CD14-positive monocyte (primary cell): ENCODE measurements around the gene CLASP1. TPM values are rescaled to one million over a fixed set of nuclear protein-coding genes. Genes with fewer than 3 reads are reported as not detected.

ENCODE experiments used
- DNase-seq, 3 donors: peaks; one replicate each; pipeline ENCODE4 v3.0.0-alpha.2; 2011 to 2022
- H2AFZ ChIP-seq: 2 replicates; pipeline ENCODE4 v1.6.0; 2012; ENCODE audit warnings: mild to moderate bottlenecking, low read depth, low read length, inconsistent platforms; ENCODE audit not compliant: insufficient read depth, poor library complexity, severe bottlenecking
- H3K27ac ChIP-seq, 2 donors: 1 replicate in 1 of 2; 2 replicates in 1 of 2; pipeline ENCODE4 v1.5.1; 2012 to 2013; ENCODE audit warnings: low read length in 2 of 2, control low read depth in 1 of 2, inconsistent platforms in 1 of 2, low read depth in 1 of 2, mild to moderate bottlenecking in 1 of 2
- H3K27me3 ChIP-seq, 2 donors: one replicate each; pipeline versions ENCODE4 v1.6.0 to v1.6.1; 2011 to 2013; ENCODE audit warnings: low read length in 2 of 2; ENCODE audit not compliant: control insufficient read depth in 2 of 2, insufficient read depth in 2 of 2
- H3K36me3 ChIP-seq, 2 donors: replicated peaks in 1 of 2; 1 replicate in 1 of 2; 2 replicates in 1 of 2; pipeline versions ENCODE4 v1.5.1 to v1.6.1; 2012 to 2013; ENCODE audit warnings: low read length in 2 of 2, control low read depth in 1 of 2, inconsistent platforms in 1 of 2, mild to moderate bottlenecking in 1 of 2; ENCODE audit not compliant: insufficient read depth in 2 of 2, control insufficient read depth in 1 of 2
- H3K4me1 ChIP-seq, 2 donors: 1 replicate in 1 of 2; 2 replicates in 1 of 2; pipeline versions ENCODE4 v1.5.1 to v1.6.1; 2012 to 2013; ENCODE audit warnings: low read length in 2 of 2, control low read depth in 1 of 2, inconsistent platforms in 1 of 2, mild to moderate bottlenecking in 1 of 2, moderate library complexity in 1 of 2; ENCODE audit not compliant: insufficient read depth in 2 of 2, control insufficient read depth in 1 of 2
- H3K4me2 ChIP-seq: replicated peaks from 2 replicates; pipeline ENCODE3; 2012; ENCODE audit warnings: low read length, moderate library complexity, mild to moderate bottlenecking; ENCODE audit not compliant: poor library complexity, severe bottlenecking; ENCODE audit errors: extremely low read depth
- H3K4me3 ChIP-seq, 3 experiments: fragments of 200-600 bp in 1 of 3; sonication (generic) in 1 of 3; replicated peaks in 1 of 3; 1 replicate in 2 of 3; 2 replicates in 1 of 3; pipeline ENCODE4 v1.5.1; 2011 to 2013; ENCODE audit warnings: low read length in 3 of 3, mild to moderate bottlenecking in 3 of 3, control low read depth in 2 of 3, low read depth in 2 of 3, inconsistent platforms in 1 of 3, moderate library complexity in 1 of 3
- H3K79me2 ChIP-seq: 2 replicates; pipeline ENCODE4 v1.6.0; 2012; ENCODE audit warnings: mild to moderate bottlenecking, control low read depth, inconsistent platforms, low read length, moderate library complexity; ENCODE audit not compliant: insufficient read depth
- H3K9ac ChIP-seq: 2 replicates; pipeline ENCODE4 v1.6.0; 2017; ENCODE audit warnings: low read length, mild to moderate bottlenecking; ENCODE audit not compliant: insufficient read depth, poor library complexity, severe bottlenecking
- H3K9me3 ChIP-seq, 2 donors: replicated peaks in 1 of 2; 1 replicate in 1 of 2; 2 replicates in 1 of 2; pipeline versions ENCODE4 v1.5.1 to v1.6.1; 2012 to 2013; ENCODE audit warnings: low read length in 2 of 2, control low read depth in 1 of 2; ENCODE audit not compliant: control insufficient read depth in 1 of 2, insufficient read depth in 1 of 2
- H4K20me1 ChIP-seq: 2 replicates; pipeline ENCODE4 v1.6.0; 2012; ENCODE audit warnings: mild to moderate bottlenecking, low read length, control low read depth, moderate library complexity; ENCODE audit not compliant: insufficient read depth
- H3K27ac Mint-ChIP-seq, 7 donors: one replicate each; pipeline ENCODE4 v1.8.0; 2020; ENCODE audit warnings: mild to moderate bottlenecking in 7 of 7, mixed read lengths in 7 of 7, moderate library complexity in 6 of 7, inconsistent platforms in 2 of 7
- H3K27me3 Mint-ChIP-seq, 3 donors: one replicate each; pipeline ENCODE4 v1.8.0; 2021 to 2022; ENCODE audit warnings: low read depth in 3 of 3, mild to moderate bottlenecking in 3 of 3, mixed read lengths in 3 of 3, moderate library complexity in 3 of 3, inconsistent platforms in 1 of 3
- H3K36me3 Mint-ChIP-seq, 2 donors: one replicate each; pipeline ENCODE4 v1.8.0; 2020; ENCODE audit warnings: mixed read lengths in 2 of 2, inconsistent platforms in 1 of 2, mild to moderate bottlenecking in 1 of 2
- H3K4me1 Mint-ChIP-seq: one replicate; pipeline ENCODE4 v1.8.0; 2020; ENCODE audit warnings: mild to moderate bottlenecking, mixed read lengths
- H3K4me3 Mint-ChIP-seq, 2 donors: one replicate each; pipeline ENCODE4 v1.8.0; 2020; ENCODE audit warnings: mild to moderate bottlenecking in 2 of 2, mixed read lengths in 2 of 2, moderate library complexity in 1 of 2
- H3K9me3 Mint-ChIP-seq, 7 donors: one replicate each; pipeline ENCODE4 v1.8.0; 2020 to 2022; ENCODE audit warnings: mixed read lengths in 7 of 7, mild to moderate bottlenecking in 6 of 7, moderate library complexity in 6 of 7, inconsistent platforms in 2 of 7
- WGBS: methylation state at CpG from one replicate; pipeline ENCODE4 v1.1.5; 2013; ENCODE audit warnings: missing lambda C conversion rate; ENCODE audit not compliant: insufficient coverage; 5-methylcytosine and 5-hydroxymethylcytosine counted together
- intact Hi-C, 2 donors: fragments of 100-400 bp; cut with micrococcal nuclease; formaldehyde crosslinking; loops; one replicate each; pipeline versions ENCODE4 v1.15.0 to v1.15.1; 2023
- polyA plus RNA-seq, 3 donors: library from polyadenylated mRNA; depleted of rRNA in 1 of 3; unstranded in 2 of 3; stranded (reverse) in 1 of 3; fragments of 300-500 nt in 2 of 3; fragments of >200 nt in 1 of 3; fragmentation: Illumina TruSeq in 2 of 3; gene quantifications; 1 replicate in 2 of 3; 2 replicates in 1 of 3; pipeline ENCODE4 v1.2.3, GENCODE V29; 2012 to 2021
- TF ChIP-seq, protein P1 (sequence below): fragments of 200-600 bp; IDR thresholded peaks from one replicate; pipeline ENCODE4 v1.8.0; 2022; ENCODE audit warnings: antibody characterized with exemption, mild to moderate bottlenecking

The CLASP1 gene
- polyA plus RNA-seq, 3 donors: 4.8 to 8.1 (median 7.6) TPM

DNA sequence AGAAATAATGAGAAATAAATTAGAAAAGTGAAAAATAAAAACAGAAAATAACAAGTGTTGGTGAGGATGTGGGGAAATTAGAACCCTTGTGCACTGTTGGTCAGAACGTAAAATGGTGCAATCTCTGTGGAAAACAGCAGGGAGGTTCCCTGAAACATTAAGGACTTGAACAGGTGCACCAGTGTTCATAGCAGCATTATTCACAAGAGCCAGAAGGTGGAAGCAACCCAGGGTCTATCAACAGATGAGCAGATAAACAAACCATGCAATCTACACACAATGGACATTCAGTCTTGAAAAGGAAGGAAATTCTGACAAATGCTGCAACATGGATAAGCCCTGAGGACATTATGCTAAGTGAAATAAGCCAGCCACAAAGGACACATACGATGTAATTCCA, 306.1 kb downstream of the CLASP1 start:
- Mint-ChIP-seq H3K4me3 (no peak overlapping the region), H3K9me3 (peaks cover 0 to 3% (median 0%) of the 10 kb centered on the region in 7 donors), H3K4me1 (no peaks in the 10 kb centered on the region), H3K36me3 (peaks cover 90 to 98% of the 10 kb centered on the region in 2 donors), H3K27me3 (peaks cover 0 to 2% (median 0%) of the 10 kb centered on the region in 3 donors), H3K27ac (no peak overlapping the region)
- intact Hi-C loops: no loop called here
- Histone ChIP-seq H3K36me3 (peaks cover 87 to 98% of the 10 kb centered on the region in 2 donors), H3K4me3 (no peak overlapping the region), H3K4me2 (no peak overlapping the region), H4K20me1 (no peaks in the 10 kb centered on the region), H3K9me3 (no peaks in the 10 kb centered on the region), H3K27ac (no peak overlapping the region), H3K79me2 (no peaks in the 10 kb centered on the region), H3K27me3 (no peaks in the 10 kb centered on the region), H2AFZ (no peak overlapping the region), H3K9ac (no peak overlapping the region), H3K4me1 (no peaks in the 10 kb centered on the region)
- DNase-seq: no peak
- TF ChIP-seq, protein P1, sequence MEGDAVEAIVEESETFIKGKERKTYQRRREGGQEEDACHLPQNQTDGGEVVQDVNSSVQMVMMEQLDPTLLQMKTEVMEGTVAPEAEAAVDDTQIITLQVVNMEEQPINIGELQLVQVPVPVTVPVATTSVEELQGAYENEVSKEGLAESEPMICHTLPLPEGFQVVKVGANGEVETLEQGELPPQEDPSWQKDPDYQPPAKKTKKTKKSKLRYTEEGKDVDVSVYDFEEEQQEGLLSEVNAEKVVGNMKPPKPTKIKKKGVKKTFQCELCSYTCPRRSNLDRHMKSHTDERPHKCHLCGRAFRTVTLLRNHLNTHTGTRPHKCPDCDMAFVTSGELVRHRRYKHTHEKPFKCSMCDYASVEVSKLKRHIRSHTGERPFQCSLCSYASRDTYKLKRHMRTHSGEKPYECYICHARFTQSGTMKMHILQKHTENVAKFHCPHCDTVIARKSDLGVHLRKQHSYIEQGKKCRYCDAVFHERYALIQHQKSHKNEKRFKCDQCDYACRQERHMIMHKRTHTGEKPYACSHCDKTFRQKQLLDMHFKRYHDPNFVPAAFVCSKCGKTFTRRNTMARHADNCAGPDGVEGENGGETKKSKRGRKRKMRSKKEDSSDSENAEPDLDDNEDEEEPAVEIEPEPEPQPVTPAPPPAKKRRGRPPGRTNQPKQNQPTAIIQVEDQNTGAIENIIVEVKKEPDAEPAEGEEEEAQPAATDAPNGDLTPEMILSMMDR: no peak
- 76% methylated on average over 2 of the region's 2 CpGs for WGBS

DNA sequence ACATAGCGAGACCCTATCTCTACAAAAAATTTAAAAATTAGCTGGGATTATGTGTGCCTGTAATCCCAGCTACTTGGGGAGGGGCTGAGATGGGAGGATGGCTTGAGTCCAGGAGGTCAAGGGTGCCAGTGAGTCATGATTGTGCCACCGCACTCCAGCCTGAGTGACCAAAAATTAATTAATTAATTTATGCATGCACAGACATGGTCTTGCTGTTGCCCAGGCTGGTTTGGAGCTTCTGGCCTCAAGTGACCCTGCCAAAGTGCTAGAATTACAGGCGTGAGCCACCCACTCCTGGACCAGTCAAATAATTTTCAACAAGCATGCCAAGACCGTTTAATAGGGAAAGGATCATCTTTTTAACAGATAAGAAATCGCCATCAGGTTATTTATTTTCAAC, 306.5 kb downstream of the CLASP1 start:
- no peaks in the 10 kb centered on the region for H3K27me3 Mint-ChIP-seq
- no peaks in the 10 kb centered on the region for H3K79me2 ChIP-seq
- no peak overlapping the region for H3K9ac ChIP-seq
- peak overlapping the region in 2 of 7 donors; percentile 4 to 37 for H3K27ac Mint-ChIP-seq
- WGBS: no CpG with 5 or more reads among the region's 5 CpGs
- no peak overlapping the region for H2AFZ ChIP-seq
- H3K4me1 ChIP-seq: no peaks in the 10 kb centered on the region
- intact Hi-C loops: no loop called here
- DNase-seq: no peak
- H3K36me3 ChIP-seq: peaks cover 85 to 98% of the 10 kb centered on the region in 2 donors
- no peaks in the 10 kb centered on the region for H3K27me3 ChIP-seq
- peaks cover 0 to 3% (median 0%) of the 10 kb centered on the region in 7 donors for H3K9me3 Mint-ChIP-seq
- H3K36me3 Mint-ChIP-seq: peaks cover 86 to 97% of the 10 kb centered on the region in 2 donors
- no peak overlapping the region for H3K27ac ChIP-seq
- H3K4me1 Mint-ChIP-seq: no peaks in the 10 kb centered on the region
- H3K4me2 ChIP-seq: no peak overlapping the region
- no peaks in the 10 kb centered on the region for H3K9me3 ChIP-seq
- no peak overlapping the region for H3K4me3 Mint-ChIP-seq
- TF ChIP-seq, protein P1: no peak
- no peak overlapping the region for H3K4me3 ChIP-seq
- no peaks in the 10 kb centered on the region for H4K20me1 ChIP-seq
